ENCODE measurements around the gene VGLL4. TPM values are rescaled to one million over a fixed set of nuclear protein-coding genes. Genes with fewer than 3 reads are reported as not detected.

Gene VGLL4
- polyA plus RNA-seq, 1 donor from 2014 or later: 113 TPM

- Histone ChIP-seq H3K4me3 (ENCODE audit: low read length) (no peak overlapping the region), H3K27ac (ENCODE audit: low read length) (no peak overlapping the region), H2AFZ (ENCODE audit: low read depth, low read length) (no peak overlapping the region), H3K9ac (ENCODE audit: low read length) (no peak overlapping the region), H3K9me2 (ENCODE audit: insufficient read depth, low read length) (no peaks in the 10 kb centered on the region), H3K79me2 (replicated peaks; ENCODE audit: insufficient read depth, low read length) (peaks cover 91% of the 10 kb centered on the region), H3K27me3 (ENCODE audit: insufficient read depth, low read depth, low read length) (no peaks in the 10 kb centered on the region), H3K4me2 (ENCODE audit: low read length) (no peak overlapping the region), H3F3A (ENCODE audit: insufficient read depth, low read length, poor library complexity, severe bottlenecking) (peaks cover 5% of the 10 kb centered on the region), H3K36me3 (ENCODE audit: insufficient read depth, low read length) (no peaks in the 10 kb centered on the region), H3K9me3 (ENCODE audit: low read length) (no peaks in the 10 kb centered on the region), H4K20me1 (ENCODE audit: insufficient read depth) (no peaks in the 10 kb centered on the region)
- TF ChIP-seq POLR2AphosphoS5 (IDR thresholded peaks at IDR 0.05) (no peak), TAF1 (IDR thresholded peaks at IDR 0.05; ENCODE audit: low read depth) (no peak), EZH2 (IDR thresholded peaks at IDR 0.05; ENCODE audit: borderline replicate concordance, insufficient read depth, low read length, poor library complexity, severe bottlenecking) (no peak), REST (IDR thresholded peaks at IDR 0.05; ENCODE audit: borderline replicate concordance) (no peak), CTCF (IDR thresholded peaks at IDR 0.05; ENCODE audit: poor library complexity, severe bottlenecking) (no peak), SMC3 (conservative IDR thresholded peaks at IDR 0.05; ENCODE audit: poor library complexity) (no peak), MXI1 (conservative IDR thresholded peaks at IDR 0.05; ENCODE audit: poor library complexity, severe bottlenecking) (no peak), RAD21 (conservative IDR thresholded peaks at IDR 0.05) (no peak), EP300 (conservative IDR thresholded peaks at IDR 0.05; ENCODE audit: poor library complexity, severe bottlenecking) (no peak)
Observed at GRCh38 chr3:11634974-11635612, 8.6 kb downstream of the VGLL4 start.

GRCh38 chr3:11634081-11634635 lies 9.6 kb downstream of the VGLL4 start:
- Histone ChIP-seq H3K79me2 (replicated peaks; ENCODE audit: insufficient read depth, low read length) (peaks cover 91% of the 10 kb centered on the region), H3K36me3 (ENCODE audit: insufficient read depth, low read length) (no peaks in the 10 kb centered on the region), H2AFZ (ENCODE audit: low read depth, low read length) (no peak overlapping the region), H3K9me3 (ENCODE audit: low read length) (no peaks in the 10 kb centered on the region), H3K9ac (ENCODE audit: low read length) (no peak overlapping the region), H3F3A (ENCODE audit: insufficient read depth, low read length, poor library complexity, severe bottlenecking) (peaks cover 5% of the 10 kb centered on the region), H3K27me3 (ENCODE audit: insufficient read depth, low read depth, low read length) (no peaks in the 10 kb centered on the region), H3K9me2 (ENCODE audit: insufficient read depth, low read length) (no peaks in the 10 kb centered on the region), H3K4me2 (ENCODE audit: low read length) (no peak overlapping the region), H3K4me3 (ENCODE audit: low read length) (no peak overlapping the region), H3K27ac (ENCODE audit: low read length) (no peak overlapping the region), H4K20me1 (ENCODE audit: insufficient read depth) (no peaks in the 10 kb centered on the region)
- no peak for TF ChIP-seq TAF1 (IDR thresholded peaks at IDR 0.05; ENCODE audit: low read depth)
- TF ChIP-seq SMC3 (conservative IDR thresholded peaks at IDR 0.05; ENCODE audit: poor library complexity): no peak
- TF ChIP-seq EZH2 (IDR thresholded peaks at IDR 0.05; ENCODE audit: borderline replicate concordance, insufficient read depth, low read length, poor library complexity, severe bottlenecking): no peak
- no peak for TF ChIP-seq RAD21 (conservative IDR thresholded peaks at IDR 0.05)
- no peak for TF ChIP-seq POLR2AphosphoS5 (IDR thresholded peaks at IDR 0.05)
- TF ChIP-seq MXI1 (conservative IDR thresholded peaks at IDR 0.05; ENCODE audit: poor library complexity, severe bottlenecking): no peak
- no peak for TF ChIP-seq EP300 (conservative IDR thresholded peaks at IDR 0.05; ENCODE audit: poor library complexity, severe bottlenecking)
- TF ChIP-seq CTCF (IDR thresholded peaks at IDR 0.05; ENCODE audit: poor library complexity, severe bottlenecking): no peak
- no peak for TF ChIP-seq REST (IDR thresholded peaks at IDR 0.05; ENCODE audit: borderline replicate concordance)
